Endothelial cell of umbilical vein (primary cell): ENCODE data around the gene CD81. TPM values are rescaled to one million over a fixed set of nuclear protein-coding genes. Genes with fewer than 3 reads are reported as not detected.

Experiments
- BruUV-seq: library from RNA; stranded (reverse); fragments of 400-500 nt; replicated peaks from 2 replicates; lab custom pipeline; 2021; lab: Mats Ljungman, UMichigan
- CTCF ChIA-PET: fragments of 300-600, 350-600 bp; sonication (Branson Sonifier 250); formaldehyde crosslinking; loops from one replicate; lab custom pipeline; 2021; ENCODE audit warnings: antibody characterized with exemption, inconsistent platforms; lab: Charles Lee
- POLR2A ChIA-PET: fragments of 300-600, 350-600 bp; sonication (Branson Sonifier 250); formaldehyde crosslinking; loops from one replicate; lab custom pipeline; 2021; ENCODE audit warnings: antibody characterized with exemption, inconsistent platforms; lab: Charles Lee
- DNase-seq: peaks from one replicate; pipeline ENCODE4 v3.0.0-alpha.2; 2011; ENCODE audit warnings: low read depth, low spot score
- FAIRE-seq: peaks from 2 replicates; lab custom pipeline; 2011; peaks lifted over from hg19 to GRCh38; lab: Jason Lieb, UNC
- H2AFZ ChIP-seq: 2 replicates; pipeline ENCODE4 v1.6.0; 2012; ENCODE audit warnings: low read depth, low read length, control low read depth, inconsistent platforms
- H3K27ac ChIP-seq: 2 replicates; pipeline ENCODE4 v1.5.1; 2011; ENCODE audit warnings: low read depth, mild to moderate bottlenecking, control low read depth, low read length, moderate library complexity; ENCODE audit not compliant: insufficient read depth
- H3K27me3 ChIP-seq, 2 experiments: 2 replicates each; pipeline versions ENCODE4 v1.6.0 to v1.6.1; 2011; ENCODE audit warnings: low read length in 2 of 2, mixed read lengths in 1 of 2; ENCODE audit not compliant: control insufficient read depth in 2 of 2, insufficient read depth in 2 of 2
- H3K36me3 ChIP-seq, 2 experiments: 2 replicates in 1 of 2; 3 replicates in 1 of 2; pipeline ENCODE4 v1.5.1; 2011; ENCODE audit warnings: low read length in 2 of 2, mild to moderate bottlenecking in 1 of 2, moderate library complexity in 1 of 2; ENCODE audit not compliant: control insufficient read depth in 2 of 2, insufficient read depth in 2 of 2; ENCODE audit errors: extremely low read depth in 1 of 2
- H3K4me1 ChIP-seq: 3 replicates; pipeline ENCODE4 v1.5.1; 2011; ENCODE audit warnings: mild to moderate bottlenecking, low read length; ENCODE audit not compliant: control insufficient read depth, insufficient read depth; ENCODE audit errors: extremely low read depth
- H3K4me2 ChIP-seq: 2 replicates; pipeline ENCODE4 v1.6.1; 2011; ENCODE audit warnings: low read length, control low read depth, mixed read lengths; ENCODE audit not compliant: insufficient read depth
- H3K4me3 ChIP-seq, 3 experiments: fragments of 200-600 bp in 1 of 3; sonication (generic), shearing (Covaris generic) in 1 of 3; replicated peaks in 1 of 3; 2 replicates each; pipeline ENCODE4 v1.5.1; 2011 to 2016; ENCODE audit warnings: control low read depth in 3 of 3, low read length in 3 of 3, mild to moderate bottlenecking in 2 of 3, inconsistent platforms in 1 of 3, low read depth in 1 of 3, moderate library complexity in 1 of 3; ENCODE audit not compliant: insufficient read depth in 1 of 3
- H3K79me2 ChIP-seq: 2 replicates; pipeline ENCODE4 v1.6.0; 2012; ENCODE audit warnings: low read length, inconsistent platforms; ENCODE audit not compliant: control insufficient read depth, insufficient read depth
- H3K9ac ChIP-seq: replicated peaks from 2 replicates; pipeline ENCODE3; 2011; ENCODE audit warnings: low read length, control low read depth; ENCODE audit not compliant: insufficient read depth; ENCODE audit errors: extremely low read depth
- H3K9me1 ChIP-seq: replicated peaks from 3 replicates; pipeline ENCODE4 v1.6.0; 2011; ENCODE audit warnings: mild to moderate bottlenecking, low read length; ENCODE audit not compliant: control insufficient read depth, insufficient read depth; ENCODE audit errors: extremely low read depth
- H3K9me3 ChIP-seq: replicated peaks from 2 replicates; pipeline ENCODE4 v1.5.1; 2012; ENCODE audit warnings: low read length, inconsistent platforms; ENCODE audit not compliant: control insufficient read depth, insufficient read depth
- H4K20me1 ChIP-seq: replicated peaks from 2 replicates; pipeline ENCODE3; 2011; ENCODE audit warnings: mild to moderate bottlenecking, low read length; ENCODE audit not compliant: control insufficient read depth, insufficient read depth; ENCODE audit errors: extremely low read depth
- EZH2 ChIP-seq: IDR thresholded peaks from 2 replicates; pipeline ENCODE4 v1.6.1; 2012; ENCODE audit warnings: borderline replicate concordance, low read depth, mild to moderate bottlenecking, moderate library complexity, low read length, inconsistent platforms; ENCODE audit not compliant: severe bottlenecking
- FOS ChIP-seq: IDR thresholded peaks from 2 replicates; pipeline ENCODE4 v1.6.1; 2011; ENCODE audit warnings: mild to moderate bottlenecking, low read length, moderate library complexity, borderline replicate concordance; ENCODE audit not compliant: insufficient read depth
- GATA2 ChIP-seq: IDR thresholded peaks from 2 replicates; pipeline ENCODE4 v1.7.0; 2011; ENCODE audit warnings: low read depth, mild to moderate bottlenecking, moderate library complexity, mixed read lengths, low read length; ENCODE audit not compliant: insufficient read length, insufficient read depth
- JUN ChIP-seq: IDR thresholded peaks from 2 replicates; pipeline ENCODE4 v1.6.1; 2011; ENCODE audit warnings: borderline replicate concordance, low read depth; ENCODE audit not compliant: insufficient read length, insufficient read depth
- POLR2A ChIP-seq: IDR thresholded peaks from 2 replicates; pipeline ENCODE4 v1.6.1; 2012; ENCODE audit warnings: low read depth, mild to moderate bottlenecking, control low read depth, low read length
- POLR2AphosphoS5 ChIP-seq: IDR thresholded peaks from 2 replicates; pipeline ENCODE4 v1.6.1; 2012; ENCODE audit warnings: low read depth, mild to moderate bottlenecking, control low read depth, low read length, moderate library complexity; ENCODE audit not compliant: insufficient read depth
- dilution Hi-C: fragments of 300-500 bp; cut with MboI; formaldehyde crosslinking; loops from one replicate; pipeline ENCODE4 v1.15.0; 2019; ENCODE audit warnings: low sequenced_read_pairs; ENCODE audit not compliant: extremely low pct_ligation_motif_present
- intact Hi-C: fragments of 100-400 bp; cut with micrococcal nuclease; formaldehyde crosslinking; loops from one replicate; pipeline ENCODE4 v1.10.0; 2022
- polyA plus RNA-seq, 4 experiments: library from polyadenylated mRNA; depleted of rRNA in 3 of 4; stranded (reverse) in 3 of 4; unstranded in 1 of 4; fragments of >200 nt; gene quantifications; 2 replicates each; pipeline versions ENCODE4 v1.2.1 to v1.2.3, GENCODE V29; 2011 to 2012; ENCODE audit warnings: missing spikeins in 1 of 4
- total RNA-seq: library from RNA; stranded (reverse); gene quantifications from 2 replicates; pipeline ENCODE4 v1.2.3, GENCODE V29; 2021
- TF ChIP-seq, protein P1 (sequence below): IDR thresholded peaks from 2 replicates; pipeline ENCODE4 v1.6.1; 2011; ENCODE audit not compliant: insufficient read depth, insufficient read length
- TF ChIP-seq, protein P2 (sequence below), 2 donors: IDR thresholded peaks; 1 replicate in 1 of 2; 2 replicates in 1 of 2; pipeline ENCODE4 v1.5.1; 2011; ENCODE audit warnings: low read length in 2 of 2, mild to moderate bottlenecking in 2 of 2, moderate library complexity in 2 of 2, control low read depth in 1 of 2, inconsistent platforms in 1 of 2, low read depth in 1 of 2; ENCODE audit not compliant: insufficient read depth in 1 of 2; ENCODE audit errors: extremely low read depth in 1 of 2

The CD81 gene
- total and polyA plus RNA-seq, 2 donors (not counting 3 experiments of a cell fraction or from before 2014, with no cell fraction given), result 409 to 802 TPM

DNA sequence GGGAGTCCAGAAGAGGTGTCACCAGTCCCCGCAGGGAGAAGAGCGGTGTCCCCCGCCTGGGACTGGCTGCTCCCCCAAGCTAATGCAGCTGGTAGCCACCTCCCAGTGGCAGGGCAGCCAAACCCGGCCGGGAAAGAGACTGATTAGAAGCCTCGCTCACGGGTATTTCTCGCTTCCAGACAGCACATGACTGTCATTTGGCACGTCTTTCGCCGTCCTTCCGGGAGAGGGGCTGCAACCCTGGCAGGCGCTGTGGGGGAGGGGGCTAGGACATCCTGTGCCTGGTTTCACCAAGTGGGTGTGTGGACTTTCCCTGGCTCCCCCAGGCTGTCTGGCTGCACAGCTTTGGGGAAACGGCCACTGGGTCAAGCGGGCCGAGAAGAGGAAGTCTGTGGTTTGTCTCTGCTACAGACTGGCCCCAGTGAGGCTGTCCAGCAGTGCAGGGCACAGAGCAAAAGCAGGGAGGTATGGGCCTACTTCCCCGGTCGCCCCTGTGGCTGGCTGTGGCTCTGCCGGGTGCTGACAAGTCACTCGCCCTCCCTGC is 3.8 kb downstream of the CD81 start:
- Histone ChIP-seq H3K9me1 (no peaks in the 10 kb centered on the region), H3K4me1 (peaks cover 49% of the 10 kb centered on the region), H4K20me1 (peaks cover under 1% of the 10 kb centered on the region), H3K36me3 (peaks cover under 1 to 4% of the 10 kb centered on the region in 2 experiments), H3K9ac (peak overlapping the region; percentile 25), H3K79me2 (peaks cover 82% of the 10 kb centered on the region), H3K27ac (peak overlapping the region; percentile 91), H2AFZ (no peak overlapping the region), H3K4me2 (peak overlapping the region; percentile 5), H3K27me3 (no peaks in the 10 kb centered on the region), H3K4me3 (no peak overlapping the region), H3K9me3 (no peaks in the 10 kb centered on the region)
- CTCF ChIA-PET, result interaction anchor here (1.2 to 1.3 kb wide), 2 partner anchors 39 to 76 kb away, joined by 3 to 4 read pairs; no protein-coding TSS in a partner anchor
- intact Hi-C loops, result no loop called here
- no peak for TF ChIP-seq POLR2A
- TF ChIP-seq, protein P1, sequence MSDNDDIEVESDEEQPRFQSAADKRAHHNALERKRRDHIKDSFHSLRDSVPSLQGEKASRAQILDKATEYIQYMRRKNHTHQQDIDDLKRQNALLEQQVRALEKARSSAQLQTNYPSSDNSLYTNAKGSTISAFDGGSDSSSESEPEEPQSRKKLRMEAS, result no peak
- no peak for TF ChIP-seq GATA2
- TF ChIP-seq EZH2, result no peak
- TF ChIP-seq, protein P2, sequence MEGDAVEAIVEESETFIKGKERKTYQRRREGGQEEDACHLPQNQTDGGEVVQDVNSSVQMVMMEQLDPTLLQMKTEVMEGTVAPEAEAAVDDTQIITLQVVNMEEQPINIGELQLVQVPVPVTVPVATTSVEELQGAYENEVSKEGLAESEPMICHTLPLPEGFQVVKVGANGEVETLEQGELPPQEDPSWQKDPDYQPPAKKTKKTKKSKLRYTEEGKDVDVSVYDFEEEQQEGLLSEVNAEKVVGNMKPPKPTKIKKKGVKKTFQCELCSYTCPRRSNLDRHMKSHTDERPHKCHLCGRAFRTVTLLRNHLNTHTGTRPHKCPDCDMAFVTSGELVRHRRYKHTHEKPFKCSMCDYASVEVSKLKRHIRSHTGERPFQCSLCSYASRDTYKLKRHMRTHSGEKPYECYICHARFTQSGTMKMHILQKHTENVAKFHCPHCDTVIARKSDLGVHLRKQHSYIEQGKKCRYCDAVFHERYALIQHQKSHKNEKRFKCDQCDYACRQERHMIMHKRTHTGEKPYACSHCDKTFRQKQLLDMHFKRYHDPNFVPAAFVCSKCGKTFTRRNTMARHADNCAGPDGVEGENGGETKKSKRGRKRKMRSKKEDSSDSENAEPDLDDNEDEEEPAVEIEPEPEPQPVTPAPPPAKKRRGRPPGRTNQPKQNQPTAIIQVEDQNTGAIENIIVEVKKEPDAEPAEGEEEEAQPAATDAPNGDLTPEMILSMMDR (IDR thresholded peaks at IDR 0.05; ENCODE audit: extremely low read depth in 1 of 2, insufficient read depth in 1 of 2, low read depth in 1 of 2, low read length in 2 of 2), result no peak
- TF ChIP-seq POLR2AphosphoS5, result peak; percentile 26
- TF ChIP-seq FOS, result no peak
- TF ChIP-seq JUN, result no peak
- FAIRE-seq (peak; percentile 83), DNase-seq (peak; percentile 57)
- POLR2A ChIA-PET, result no interaction called here
- dilution Hi-C loops, result no loop called here
- no TSS peak for BruUV-seq
